Dedifferentiated amniotic fluid mesenchymal stem cell (primary cell): Measurements from ENCODE around the gene DDX17.

Source experiments
- DNase-seq: peaks from one replicate; pipeline ENCODE4 v3.0.0-alpha.2; 2016; ENCODE audit errors: extremely low spot score

Gene DDX17

GRCh38 chr22:38465673-38466490 is 40.2 kb downstream of the DDX17 start:
- no peak for DNase-seq

DNA sequence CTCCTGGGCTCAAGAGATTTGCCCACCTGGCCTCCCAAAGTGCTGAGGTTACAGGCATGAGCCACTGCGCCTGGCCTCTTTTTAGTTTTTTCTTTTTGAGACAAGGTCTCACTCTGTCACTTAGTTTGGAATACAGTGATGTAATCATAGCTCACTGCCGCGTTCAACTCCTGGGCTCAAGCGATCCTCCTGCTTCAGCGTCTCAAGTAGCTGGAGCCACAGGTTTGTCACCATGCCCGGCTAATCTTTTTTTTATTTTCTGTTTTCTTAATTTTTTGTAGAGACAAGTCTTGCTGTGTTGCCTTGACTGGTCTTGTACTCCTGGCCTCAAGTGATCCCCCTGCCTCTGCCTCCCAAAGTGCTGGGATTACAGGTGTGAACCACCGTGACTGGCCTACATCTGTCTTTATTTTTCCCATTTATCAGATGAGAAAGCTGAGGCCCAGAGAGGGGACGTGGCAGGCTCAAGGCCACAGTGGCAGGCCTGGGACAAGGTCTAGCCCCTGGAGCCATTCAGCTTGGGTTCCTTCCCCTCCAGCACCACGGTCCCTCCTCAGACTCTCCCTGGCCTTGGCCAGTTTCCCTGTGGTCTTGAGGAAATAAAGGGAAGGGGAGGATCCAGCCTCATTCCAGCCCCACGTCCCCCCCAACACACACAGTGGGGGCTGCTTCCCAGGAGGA is 41.0 kb downstream of the DDX17 start:
- no peak for DNase-seq

GRCh38 chr22:38462960-38463784 is 42.9 kb downstream of the DDX17 start:
- DNase-seq: no peak

DNA sequence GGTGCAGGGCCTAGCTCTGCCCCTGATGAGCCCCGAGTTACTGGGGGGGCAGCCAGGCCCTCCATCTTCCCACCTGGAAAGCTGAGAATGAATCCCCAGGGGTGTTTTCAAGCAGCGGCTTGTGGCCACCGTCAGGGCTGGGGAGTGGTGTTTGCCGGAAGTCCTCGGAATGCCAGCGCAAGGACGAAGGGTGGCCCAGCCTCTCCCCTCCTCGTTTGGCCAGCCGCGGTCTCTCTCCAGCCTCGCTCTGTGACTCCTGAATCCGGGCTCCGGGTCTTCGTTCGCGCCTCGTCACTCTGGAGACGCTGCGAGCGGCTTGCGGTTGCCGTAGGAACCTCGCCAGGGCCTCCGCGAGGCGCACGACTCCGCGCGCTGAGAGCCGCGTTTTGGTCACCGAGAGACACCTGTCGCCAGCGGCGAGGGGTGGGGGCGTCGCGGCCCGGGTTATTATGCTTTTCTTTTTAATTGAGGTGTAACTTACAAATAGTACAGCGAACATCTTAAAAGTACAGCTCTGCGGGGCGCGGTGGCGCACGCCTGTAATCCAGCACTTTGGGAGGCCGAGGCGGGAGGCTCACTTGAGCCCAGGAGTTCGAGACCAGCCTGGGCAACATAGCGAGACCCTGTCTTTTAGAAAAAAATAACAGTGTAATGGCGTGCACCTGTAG is 44.6 kb downstream of the DDX17 start:
- peak; percentile 69 for DNase-seq

DNA sequence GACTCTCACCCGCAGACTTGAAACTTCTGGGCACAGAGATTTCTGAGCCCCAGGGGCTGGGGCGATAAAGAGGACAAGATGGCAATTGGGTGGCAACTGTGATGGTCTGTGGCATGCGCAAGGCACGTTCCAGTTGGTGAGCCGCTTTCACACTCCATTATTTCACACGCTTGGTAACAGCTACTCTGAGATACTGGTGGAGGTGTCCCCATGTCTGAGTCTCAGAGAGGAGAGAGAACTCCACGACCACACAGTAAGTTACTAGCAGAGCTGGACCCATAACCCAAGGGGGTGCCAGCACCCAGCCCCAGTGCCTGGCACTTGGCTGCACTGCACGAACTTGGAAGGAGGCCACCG is 45.1 kb downstream of the DDX17 start:
- DNase-seq: no peak

- DNase-seq: no peak
Measured at GRCh38 chr22:38460426-38460840, 45.7 kb downstream of the DDX17 start.

GRCh38 chr22:38456841-38457699 is 49.0 kb downstream of the DDX17 start:
- DNase-seq: no peak

DNA sequence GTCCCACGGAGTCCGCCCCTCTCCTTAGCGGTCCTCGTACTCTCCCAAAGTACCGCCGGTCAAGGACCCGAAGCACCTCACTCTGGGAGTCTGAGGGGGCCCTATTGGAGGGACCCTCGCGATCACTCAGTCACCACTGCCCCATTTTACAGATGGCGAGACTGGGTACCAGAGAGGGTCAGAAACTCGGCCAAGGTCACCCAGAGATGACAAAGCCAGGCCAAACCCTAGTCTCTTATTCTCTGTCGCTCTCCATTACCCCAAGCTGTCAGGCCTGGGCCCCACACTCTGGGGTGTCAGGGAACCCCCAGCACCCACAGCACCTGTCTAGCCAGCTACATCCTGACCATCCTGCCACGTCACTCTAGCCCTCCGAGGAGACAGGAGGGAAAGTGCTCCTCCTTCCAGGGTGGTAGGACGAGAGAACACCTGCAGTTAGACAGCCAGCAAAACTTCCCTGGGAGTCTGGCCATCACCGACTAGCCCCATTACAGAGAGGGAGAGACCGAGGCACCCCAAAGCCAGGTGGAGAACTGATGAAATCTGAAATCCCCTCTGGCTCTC is 49.8 kb downstream of the DDX17 start:
- DNase-seq: no peak

DNA sequence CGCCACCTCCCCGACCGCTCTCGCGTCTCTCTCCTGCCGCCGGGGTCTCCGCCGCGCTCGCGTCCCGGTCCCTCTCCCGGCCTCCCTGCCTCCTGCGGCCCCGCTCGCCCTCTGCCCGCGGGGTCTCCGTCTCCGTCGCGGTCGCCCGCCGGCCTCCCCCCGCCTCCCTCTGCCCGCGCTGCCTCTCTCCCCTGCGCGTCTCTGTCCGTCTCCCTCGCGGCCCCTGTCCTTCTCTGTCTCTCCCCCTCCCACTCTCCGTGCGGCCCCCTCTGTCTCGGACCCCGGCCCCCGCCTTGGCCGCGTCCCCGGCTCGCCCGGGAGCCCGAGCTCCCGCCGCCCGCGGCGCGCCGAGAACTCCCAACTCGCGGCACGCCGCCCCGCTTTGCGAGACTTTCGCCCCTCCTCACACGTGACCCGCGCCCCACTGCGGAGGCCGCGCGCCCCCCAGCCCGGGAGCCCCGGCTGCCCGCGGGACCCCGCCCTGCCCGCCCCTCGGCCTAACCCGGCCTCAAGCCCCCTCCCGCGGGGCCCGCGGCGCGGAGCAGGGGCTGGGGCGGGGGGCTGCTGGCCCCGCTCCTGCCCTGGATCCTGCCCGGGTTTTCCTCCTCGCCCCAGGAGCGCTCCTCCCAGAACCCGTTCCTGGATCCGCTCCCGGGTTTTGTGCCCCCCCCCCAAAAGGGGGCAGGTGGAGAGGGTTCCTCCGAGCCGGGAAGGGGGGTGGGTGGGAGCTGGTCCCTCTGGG is 50.4 kb downstream of the DDX17 start:
- no peak for DNase-seq

DNA sequence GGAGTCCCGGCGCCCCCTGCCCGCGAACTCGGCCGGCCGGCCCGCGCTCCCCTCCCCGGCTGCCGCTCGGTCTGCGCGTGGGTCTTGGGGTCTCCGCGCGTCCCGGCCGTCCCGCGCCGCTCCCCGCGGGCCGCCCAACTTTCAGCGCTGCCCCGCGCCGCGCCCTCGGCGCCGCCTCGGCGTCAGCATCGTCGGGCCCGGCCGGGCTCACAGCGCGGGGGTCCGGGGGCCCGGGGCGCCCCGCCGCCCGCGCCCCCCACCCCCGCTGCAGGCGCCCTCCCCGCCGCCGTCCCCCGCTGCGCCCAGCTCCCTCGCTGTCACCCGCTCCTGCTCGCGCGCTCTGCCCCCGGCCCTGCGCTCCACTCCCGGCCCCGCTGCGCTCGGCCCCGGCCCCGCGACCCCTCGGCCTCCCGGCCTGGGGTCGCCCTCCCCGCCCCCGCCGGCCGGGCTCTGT is 51.0 kb downstream of the DDX17 start, which contains the start of gene KCNJ4:
Gene KCNJ4, minus strand, starts transcription at position 124 of the 454 bp plus-strand sequence. CDS start 27,067 bp downstream, outside the sequence.
- DNase-seq: no peak

DNA sequence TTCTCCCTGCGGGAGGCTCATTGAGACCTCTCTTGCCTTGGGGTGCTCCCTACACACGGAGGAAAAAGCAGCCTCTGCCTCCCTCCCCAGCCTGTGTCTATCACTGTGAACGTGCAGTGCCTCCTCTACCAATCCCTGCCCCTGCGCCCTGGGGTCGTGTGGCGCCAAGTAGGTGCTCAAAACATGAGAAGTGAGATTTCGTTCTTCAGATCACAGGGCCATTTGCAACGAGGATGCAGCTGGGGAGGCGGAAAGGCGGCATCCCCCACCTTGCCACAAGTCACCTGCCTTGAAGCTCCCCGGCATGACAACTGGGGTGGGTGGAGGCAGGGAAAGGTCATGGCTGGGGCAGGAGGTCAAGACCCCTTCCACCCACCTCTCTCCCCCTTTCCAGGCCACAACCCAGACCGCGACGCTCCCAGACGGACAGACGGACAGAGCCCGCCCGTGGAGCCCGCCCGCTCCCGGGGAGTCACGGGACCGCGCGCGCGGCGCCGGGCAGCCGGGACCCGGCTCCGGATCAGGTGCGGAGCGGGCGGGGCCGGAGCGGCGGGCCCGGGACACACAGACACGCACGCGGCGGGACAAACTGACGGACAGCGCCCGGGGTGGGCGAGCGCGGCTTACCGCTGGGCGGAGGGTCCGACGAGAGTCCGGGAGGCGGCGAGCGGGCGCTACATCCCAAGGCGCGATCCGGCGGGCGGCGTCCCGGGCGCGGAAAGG is 51.6 kb downstream of the DDX17 start:
- DNase-seq: no peak

DNA sequence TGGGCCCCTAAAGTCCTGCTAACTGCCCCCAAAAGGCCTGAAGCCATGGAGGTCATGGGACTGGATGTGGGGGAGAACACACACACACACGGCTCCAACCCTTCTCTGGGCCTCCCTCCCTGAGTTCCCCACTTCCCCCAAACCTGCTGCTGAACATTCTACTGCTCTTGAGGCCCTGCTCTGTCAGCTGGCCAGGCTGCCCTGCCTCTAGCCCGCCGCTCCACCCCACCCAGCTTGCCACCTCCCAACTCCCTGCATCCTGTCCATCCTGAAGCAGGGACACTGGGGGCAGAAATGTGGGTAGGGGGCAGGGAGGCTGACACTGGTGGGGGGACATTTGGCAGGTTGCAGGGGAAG is 52.1 kb downstream of the DDX17 start:
- no peak for DNase-seq

DNA sequence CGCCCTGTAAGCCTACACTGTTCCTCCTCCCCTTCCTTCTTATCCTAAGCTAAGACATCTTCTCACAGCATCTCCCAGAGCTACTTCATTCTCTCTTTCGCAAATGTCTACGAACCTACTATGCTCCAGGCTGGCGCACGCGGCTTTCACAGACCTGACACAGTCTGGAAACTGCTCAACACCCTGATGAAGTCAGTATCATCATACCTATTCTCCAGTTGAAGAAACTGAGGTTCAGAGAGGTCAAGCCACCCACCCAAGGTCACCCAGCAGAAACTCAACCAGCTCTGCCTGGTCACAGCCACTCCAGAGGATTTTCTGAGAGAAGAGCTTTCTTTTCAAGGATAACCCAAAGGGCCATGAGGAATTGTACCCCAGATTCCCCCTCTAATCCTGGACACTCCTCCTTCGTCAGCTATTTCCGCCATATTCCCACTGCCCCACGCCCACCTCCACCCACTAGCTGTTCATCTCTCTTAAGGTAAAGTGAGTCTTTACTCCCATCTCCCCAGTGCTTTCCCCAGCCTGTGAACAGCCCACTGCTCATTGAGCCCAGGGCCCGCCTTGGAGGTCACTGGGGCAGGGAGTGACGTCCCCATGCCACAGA is 52.9 kb downstream of the DDX17 start:
- DNase-seq: no peak

GRCh38 chr22:38452373-38453065 is 53.6 kb downstream of the DDX17 start:
- DNase-seq: no peak

DNA sequence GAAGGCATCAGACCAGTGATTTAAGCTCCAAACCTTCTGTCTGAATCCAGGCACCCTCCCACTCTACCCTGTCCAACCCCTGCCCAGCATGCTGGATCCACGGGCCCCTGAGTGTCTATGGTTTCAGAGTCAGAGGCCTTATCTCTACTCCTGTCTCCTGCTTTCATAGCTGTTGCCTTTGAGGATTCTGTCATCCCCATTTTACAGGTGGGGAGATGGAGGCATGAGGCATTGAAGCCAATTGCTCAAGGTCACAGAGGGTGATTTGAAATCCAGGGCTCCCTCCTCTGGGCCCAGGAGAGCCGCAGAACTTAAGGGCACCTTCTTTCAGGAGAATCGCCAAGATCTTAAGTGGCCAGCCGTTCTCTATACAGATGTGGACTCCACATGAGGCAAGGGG is 54.2 kb downstream of the DDX17 start:
- no peak for DNase-seq

GRCh38 chr22:38451404-38451803 is 54.7 kb downstream of the DDX17 start:
- no peak for DNase-seq

DNA sequence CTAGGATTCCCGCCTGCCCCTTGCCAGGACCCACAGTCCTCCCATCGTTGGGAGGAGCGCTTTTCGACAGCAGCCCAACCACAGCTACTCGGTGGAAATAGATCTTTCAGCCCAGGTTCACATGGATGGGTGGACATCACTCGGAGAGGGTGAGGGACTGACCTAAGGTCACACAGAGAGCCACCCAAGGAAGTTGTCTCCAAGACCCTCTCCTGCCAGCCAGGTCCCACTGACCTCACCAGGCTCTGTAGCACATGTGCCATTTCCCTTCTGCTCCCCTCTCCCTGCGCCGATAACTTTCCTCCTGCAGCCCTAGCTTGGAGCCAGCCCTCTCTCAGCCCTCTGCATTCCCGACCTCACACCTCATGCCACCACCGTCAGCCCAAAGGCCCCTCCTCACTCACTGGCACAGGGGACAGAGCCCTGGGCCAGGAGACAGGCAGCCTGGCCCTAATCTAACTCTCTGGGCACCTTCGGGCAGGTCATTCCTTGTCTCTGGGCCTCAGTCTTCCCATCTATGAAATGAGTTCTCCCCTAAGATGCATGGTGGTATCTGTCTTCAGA is 55.8 kb downstream of the DDX17 start:
- no peak for DNase-seq

GRCh38 chr22:38449776-38450175 is 56.3 kb downstream of the DDX17 start:
- DNase-seq: no peak
